GM19043 (cell line): ENCODE results near the gene LIPH.
A peak's percentile ranks its signal among the peaks of the same experiment; 100 is the strongest.

Source experiments
- ATAC-seq: cut with Tn5 transposase; IDR thresholded peaks from one replicate; pipeline ENCODE4 v1.9.1; 2021; ENCODE audit warnings: low read depth; ENCODE audit not compliant: unreplicated experiment

Gene LIPH

GRCh38 chr3:185549122-185549521, 3.3 kb downstream of the LIPH start:
- ATAC-seq: no peak

GRCh38 chr3:185540695-185541094, 11.7 kb downstream of the LIPH start:
- ATAC-seq: no peak

GRCh38 chr3:185539934-185540333, 12.5 kb downstream of the LIPH start:
- ATAC-seq: no peak

GRCh38 chr3:185537369-185537970, 14.9 kb downstream of the LIPH start:
- ATAC-seq: peak; percentile 99

- ATAC-seq: no peak
These were observed 17.9 kb downstream of the LIPH start for GRCh38 chr3:185534511-185534910.

GRCh38 chr3:185532901-185533300, 19.5 kb downstream of the LIPH start:
- no peak for ATAC-seq

GRCh38 chr3:185530856-185531255, 21.5 kb downstream of the LIPH start:
- no peak for ATAC-seq

- no peak for ATAC-seq
These were observed 23.9 kb downstream of the LIPH start for GRCh38 chr3:185528532-185528931.

- no peak for ATAC-seq
These were observed 25.0 kb downstream of the LIPH start for GRCh38 chr3:185527364-185527763.

GRCh38 chr3:185526349-185526951, 25.9 kb downstream of the LIPH start:
- no peak for ATAC-seq

- no peak for ATAC-seq
These were observed 30.8 kb downstream of the LIPH start for GRCh38 chr3:185521349-185522138.

GRCh38 chr3:185519021-185519420, 33.4 kb downstream of the LIPH start:
- no peak for ATAC-seq

GRCh38 chr3:185517387-185518130, 34.8 kb downstream of the LIPH start:
- peak; percentile 49 for ATAC-seq

GRCh38 chr3:185511711-185512110, 40.7 kb downstream of the LIPH start:
- no peak for ATAC-seq

GRCh38 chr3:185508335-185508991, 43.9 kb downstream of the LIPH start:
- ATAC-seq: no peak

GRCh38 chr3:185507883-185508282, 44.5 kb downstream of the LIPH start:
- no peak for ATAC-seq

- ATAC-seq: no peak
These were observed 47.8 kb downstream of the LIPH start for GRCh38 chr3:185504636-185505035.

- ATAC-seq: no peak
These were observed 48.9 kb downstream of the LIPH start for GRCh38 chr3:185503521-185503920.

- no peak for ATAC-seq
These were observed 49.4 kb downstream of the LIPH start for GRCh38 chr3:185502987-185503386.

- ATAC-seq: peak; percentile 97
These were observed 53.6 kb downstream of the LIPH start, which contains the start of gene TMEM41A for GRCh38 chr3:185498503-185499396. Gene TMEM41A (minus strand): TSS chr3:185499035. CDS start chr3:185498961, 74 bp downstream.
